Measurements from ENCODE around the gene CACUL1.
"Not testable (repeated sequence)": the region's sequence is repeated elsewhere in the genome, so short reads cannot be mapped to it uniquely, and the experiment has no call there.

- TF ChIP-seq CTCF, POLR2A (IDR thresholded peaks at IDR 0.05): not testable (repeated sequence)
Measured at GRCh38 chr10:118794971-118795370, 40.2 kb upstream of the CACUL1 start.

Measured in heart left ventricle (tissue), 13 donors.